HepG2 (cell line): Measurements from ENCODE around the gene CMIP. TPM values are rescaled to one million over a fixed set of nuclear protein-coding genes. Genes with fewer than 3 reads are reported as not detected.
A peak's percentile ranks its signal among the peaks of the same experiment; 100 is the strongest.

Experiments used
- CBFB ChIP-seq: sonication (generic); formaldehyde crosslinking; IDR thresholded peaks from 2 replicates; pipeline ENCODE4 v1.4.0; 2020; ENCODE audit warnings: missing genetic modification reagents
- HNRNPH1 ChIP-seq: fragments of 200-400 bp; formaldehyde crosslinking; optimal IDR thresholded peaks from 2 replicates; pipeline ENCODE3; 2017; ENCODE audit warnings: mild to moderate bottlenecking, low read depth, low read length
- RFXANK ChIP-seq: IDR thresholded peaks from 2 replicates; pipeline ENCODE4 v1.6.1; 2016
- ZNF251 ChIP-seq: sonication (generic); formaldehyde crosslinking; IDR thresholded peaks from 2 replicates; pipeline ENCODE4 v1.9.0; 2021; ENCODE audit warnings: mild to moderate bottlenecking, missing genetic modification reagents
- ZNF343 ChIP-seq: sonication (generic); formaldehyde crosslinking; IDR thresholded peaks from 2 replicates; pipeline ENCODE4 v1.4.0; 2020; ENCODE audit warnings: mild to moderate bottlenecking, missing genetic modification reagents
- ZNF552 ChIP-seq: sonication (generic); formaldehyde crosslinking; IDR thresholded peaks from 2 replicates; pipeline ENCODE4 v1.9.0; 2022; ENCODE audit warnings: missing genetic modification reagents, mild to moderate bottlenecking, borderline replicate concordance
- ZNF572 ChIP-seq: sonication (generic); formaldehyde crosslinking; IDR thresholded peaks from 2 replicates; pipeline ENCODE4 v1.5.1; 2020; ENCODE audit warnings: mild to moderate bottlenecking, missing genetic modification reagents
- ZNF615 ChIP-seq: sonication (generic); formaldehyde crosslinking; IDR thresholded peaks from 2 replicates; pipeline ENCODE4 v1.5.0; 2020; ENCODE audit warnings: mild to moderate bottlenecking, missing genetic modification reagents, borderline replicate concordance
- ZNF749 ChIP-seq: sonication (generic); formaldehyde crosslinking; IDR thresholded peaks from 2 replicates; pipeline ENCODE4 v1.8.0; 2022; ENCODE audit warnings: mild to moderate bottlenecking, missing genetic modification reagents, moderate library complexity, borderline replicate concordance
- ZNF768 ChIP-seq: sonication (generic); formaldehyde crosslinking; IDR thresholded peaks from 2 replicates; pipeline ENCODE4 v1.4.0; 2020; ENCODE audit warnings: missing genetic modification reagents
- polyA plus RNA-seq, 8 experiments: library from polyadenylated mRNA; depleted of rRNA in 3 of 8; stranded (reverse) in 7 of 8; unstranded in 1 of 8; fragments of >200 nt; fragmentation: Illumina TruSeq in 4 of 8; extraction: Trizol in 4 of 8; gene quantifications; 2 replicates each; pipeline versions ENCODE4 v1.2.1 to v1.2.3, GENCODE V29; 2011 to 2016; ENCODE audit warnings: low read depth in 4 of 8, missing spikeins in 1 of 8, mixed read lengths in 1 of 8; ENCODE audit not compliant: insufficient read depth in 1 of 8
- total RNA-seq, 5 experiments: library from RNA; depleted of rRNA; stranded (reverse); fragments of >200 nt; fragmentation: Illumina TruSeq; extraction: Trizol; gene quantifications; 2 replicates each; pipeline ENCODE4 v1.2.3, GENCODE V29; 2016; ENCODE audit warnings: low read depth in 1 of 5
- TF ChIP-seq, protein P1 (sequence below): IDR thresholded peaks from 2 replicates; pipeline ENCODE4 v1.6.1; 2012; ENCODE audit warnings: low read length, improper control_type of control experiment
- TF ChIP-seq, protein P2 (sequence below): sonication (generic); formaldehyde crosslinking; IDR thresholded peaks from 2 replicates; pipeline ENCODE4 v1.5.1; 2020; ENCODE audit warnings: mild to moderate bottlenecking, missing genetic modification reagents
- TF ChIP-seq, protein P3 (sequence below): sonication (generic); formaldehyde crosslinking; IDR thresholded peaks from 2 replicates; pipeline ENCODE4 v1.4.0; 2020; ENCODE audit warnings: low read depth, missing genetic modification reagents
- TF ChIP-seq, protein P4 (sequence below): sonication (generic); formaldehyde crosslinking; IDR thresholded peaks from 2 replicates; pipeline ENCODE4 v1.4.0; 2020; ENCODE audit warnings: missing genetic modification reagents
- TF ChIP-seq, protein P5 (sequence below): sonication (generic); formaldehyde crosslinking; IDR thresholded peaks from 2 replicates; pipeline ENCODE4 v1.8.0; 2022; ENCODE audit warnings: missing genetic modification reagents, mild to moderate bottlenecking, borderline replicate concordance

Gene CMIP
- total and polyA plus RNA-seq, 2 of the 13 experiments (the other 11 are each of a cell fraction or from before 2014, with no cell fraction given): 10.9 to 18.1 TPM

DNA sequence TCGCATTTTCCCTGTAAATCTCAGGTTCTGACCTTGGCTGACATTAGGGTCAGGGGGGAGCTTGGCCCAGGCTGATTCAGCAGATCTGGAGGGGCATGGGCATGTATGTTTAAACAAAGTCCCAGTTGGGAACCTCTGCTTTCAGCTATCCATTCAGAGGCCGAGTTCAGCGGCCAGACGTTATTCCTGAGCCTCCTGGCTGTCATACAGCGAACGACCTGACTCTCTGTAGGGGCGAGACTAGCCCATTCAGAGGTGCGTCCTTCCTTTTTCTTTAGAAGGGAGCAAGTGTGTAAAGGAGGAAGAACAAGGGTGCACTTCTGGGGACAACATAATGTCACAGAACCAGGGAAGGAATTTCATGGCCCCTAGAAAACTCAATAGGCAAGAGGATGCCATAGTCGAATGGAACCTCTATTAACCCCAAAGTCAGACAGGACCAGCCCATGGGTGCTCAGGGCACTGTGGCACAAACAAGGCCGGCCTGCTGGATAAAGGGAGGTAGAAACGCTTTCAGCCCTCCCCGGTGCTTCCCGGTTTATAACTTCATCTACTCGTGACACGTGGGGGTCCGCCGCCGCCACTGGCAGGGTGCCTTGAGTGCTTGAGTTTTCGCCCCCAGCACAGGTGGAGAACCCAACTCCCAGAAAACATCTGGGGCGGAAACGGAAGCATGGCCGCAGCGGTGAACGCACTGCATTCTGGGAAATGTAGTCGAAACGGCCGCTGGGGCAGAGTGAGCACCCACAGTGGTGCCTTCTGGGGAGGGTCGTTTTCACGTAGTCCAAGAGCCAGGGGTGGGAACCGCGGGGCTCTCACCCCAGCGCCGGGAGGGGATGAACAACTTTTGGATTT lies 301.3 kb downstream of the CMIP start (continued):
- TF ChIP-seq, protein P1, sequence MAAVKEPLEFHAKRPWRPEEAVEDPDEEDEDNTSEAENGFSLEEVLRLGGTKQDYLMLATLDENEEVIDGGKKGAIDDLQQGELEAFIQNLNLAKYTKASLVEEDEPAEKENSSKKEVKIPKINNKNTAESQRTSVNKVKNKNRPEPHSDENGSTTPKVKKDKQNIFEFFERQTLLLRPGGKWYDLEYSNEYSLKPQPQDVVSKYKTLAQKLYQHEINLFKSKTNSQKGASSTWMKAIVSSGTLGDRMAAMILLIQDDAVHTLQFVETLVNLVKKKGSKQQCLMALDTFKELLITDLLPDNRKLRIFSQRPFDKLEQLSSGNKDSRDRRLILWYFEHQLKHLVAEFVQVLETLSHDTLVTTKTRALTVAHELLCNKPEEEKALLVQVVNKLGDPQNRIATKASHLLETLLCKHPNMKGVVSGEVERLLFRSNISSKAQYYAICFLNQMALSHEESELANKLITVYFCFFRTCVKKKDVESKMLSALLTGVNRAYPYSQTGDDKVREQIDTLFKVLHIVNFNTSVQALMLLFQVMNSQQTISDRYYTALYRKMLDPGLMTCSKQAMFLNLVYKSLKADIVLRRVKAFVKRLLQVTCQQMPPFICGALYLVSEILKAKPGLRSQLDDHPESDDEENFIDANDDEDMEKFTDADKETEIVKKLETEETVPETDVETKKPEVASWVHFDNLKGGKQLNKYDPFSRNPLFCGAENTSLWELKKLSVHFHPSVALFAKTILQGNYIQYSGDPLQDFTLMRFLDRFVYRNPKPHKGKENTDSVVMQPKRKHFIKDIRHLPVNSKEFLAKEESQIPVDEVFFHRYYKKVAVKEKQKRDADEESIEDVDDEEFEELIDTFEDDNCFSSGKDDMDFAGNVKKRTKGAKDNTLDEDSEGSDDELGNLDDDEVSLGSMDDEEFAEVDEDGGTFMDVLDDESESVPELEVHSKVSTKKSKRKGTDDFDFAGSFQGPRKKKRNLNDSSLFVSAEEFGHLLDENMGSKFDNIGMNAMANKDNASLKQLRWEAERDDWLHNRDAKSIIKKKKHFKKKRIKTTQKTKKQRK: no peak
- TF ChIP-seq CBFB (CRISPR knock-in tag) (no peak), ZNF572 (CRISPR knock-in tag) (peak; percentile 84), ZNF251 (no peak), ZNF615 (CRISPR knock-in tag) (no peak), ZNF552 (CRISPR knock-in tag) (no peak), ZNF343 (CRISPR knock-in tag) (no peak), HNRNPH1 (no peak), RFXANK (CRISPR knock-in tag) (no peak), ZNF768 (CRISPR knock-in tag) (no peak), ZNF749 (CRISPR knock-in tag) (no peak)
- TF ChIP-seq, protein P2, sequence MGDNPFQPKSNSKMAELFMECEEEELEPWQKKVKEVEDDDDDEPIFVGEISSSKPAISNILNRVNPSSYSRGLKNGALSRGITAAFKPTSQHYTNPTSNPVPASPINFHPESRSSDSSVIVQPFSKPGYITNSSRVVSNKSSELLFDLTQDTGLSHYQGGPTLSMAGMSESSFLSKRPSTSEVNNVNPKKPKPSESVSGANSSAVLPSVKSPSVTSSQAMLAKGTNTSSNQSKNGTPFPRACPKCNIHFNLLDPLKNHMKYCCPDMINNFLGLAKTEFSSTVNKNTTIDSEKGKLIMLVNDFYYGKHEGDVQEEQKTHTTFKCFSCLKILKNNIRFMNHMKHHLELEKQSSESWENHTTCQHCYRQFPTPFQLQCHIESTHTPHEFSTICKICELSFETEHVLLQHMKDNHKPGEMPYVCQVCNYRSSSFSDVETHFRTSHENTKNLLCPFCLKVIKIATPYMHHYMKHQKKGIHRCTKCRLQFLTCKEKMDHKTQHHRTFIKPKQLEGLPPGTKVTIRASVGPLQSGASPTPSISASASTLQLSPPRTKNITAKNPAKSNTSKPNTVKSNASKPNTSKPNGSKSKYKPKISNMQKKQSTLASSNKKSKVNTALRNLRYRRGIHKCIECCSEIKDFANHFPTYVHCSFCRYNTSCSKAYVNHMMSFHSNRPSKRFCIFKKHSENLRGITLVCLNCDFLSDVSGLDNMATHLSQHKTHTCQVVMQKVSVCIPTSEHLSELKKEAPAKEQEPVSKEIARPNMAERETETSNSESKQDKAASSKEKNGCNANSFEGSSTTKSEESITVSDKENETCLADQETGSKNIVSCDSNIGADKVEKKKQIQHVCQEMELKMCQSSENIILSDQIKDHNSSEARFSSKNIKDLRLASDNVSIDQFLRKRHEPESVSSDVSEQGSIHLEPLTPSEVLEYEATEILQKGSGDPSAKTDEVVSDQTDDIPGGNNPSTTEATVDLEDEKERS (CRISPR knock-in tag): 0 out of 2 replicates have a peak, but pooled peaks have one; percentile 79
- TF ChIP-seq, protein P3, sequence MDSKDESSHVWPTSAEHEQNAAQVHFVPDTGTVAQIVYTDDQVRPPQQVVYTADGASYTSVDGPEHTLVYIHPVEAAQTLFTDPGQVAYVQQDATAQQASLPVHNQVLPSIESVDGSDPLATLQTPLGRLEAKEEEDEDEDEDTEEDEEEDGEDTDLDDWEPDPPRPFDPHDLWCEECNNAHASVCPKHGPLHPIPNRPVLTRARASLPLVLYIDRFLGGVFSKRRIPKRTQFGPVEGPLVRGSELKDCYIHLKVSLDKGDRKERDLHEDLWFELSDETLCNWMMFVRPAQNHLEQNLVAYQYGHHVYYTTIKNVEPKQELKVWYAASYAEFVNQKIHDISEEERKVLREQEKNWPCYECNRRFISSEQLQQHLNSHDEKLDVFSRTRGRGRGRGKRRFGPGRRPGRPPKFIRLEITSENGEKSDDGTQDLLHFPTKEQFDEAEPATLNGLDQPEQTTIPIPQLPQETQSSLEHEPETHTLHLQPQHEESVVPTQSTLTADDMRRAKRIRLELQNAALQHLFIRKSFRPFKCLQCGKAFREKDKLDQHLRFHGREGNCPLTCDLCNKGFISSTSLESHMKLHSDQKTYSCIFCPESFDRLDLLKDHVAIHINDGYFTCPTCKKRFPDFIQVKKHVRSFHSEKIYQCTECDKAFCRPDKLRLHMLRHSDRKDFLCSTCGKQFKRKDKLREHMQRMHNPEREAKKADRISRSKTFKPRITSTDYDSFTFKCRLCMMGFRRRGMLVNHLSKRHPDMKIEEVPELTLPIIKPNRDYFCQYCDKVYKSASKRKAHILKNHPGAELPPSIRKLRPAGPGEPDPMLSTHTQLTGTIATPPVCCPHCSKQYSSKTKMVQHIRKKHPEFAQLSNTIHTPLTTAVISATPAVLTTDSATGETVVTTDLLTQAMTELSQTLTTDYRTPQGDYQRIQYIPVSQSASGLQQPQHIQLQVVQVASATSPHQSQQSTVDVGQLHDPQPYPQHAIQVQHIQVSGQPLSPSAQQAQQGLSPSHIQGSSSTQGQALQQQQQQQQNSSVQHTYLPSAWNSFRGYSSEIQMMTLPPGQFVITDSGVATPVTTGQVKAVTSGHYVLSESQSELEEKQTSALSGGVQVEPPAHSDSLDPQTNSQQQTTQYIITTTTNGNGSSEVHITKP (CRISPR knock-in tag): no peak
- TF ChIP-seq, protein P4, sequence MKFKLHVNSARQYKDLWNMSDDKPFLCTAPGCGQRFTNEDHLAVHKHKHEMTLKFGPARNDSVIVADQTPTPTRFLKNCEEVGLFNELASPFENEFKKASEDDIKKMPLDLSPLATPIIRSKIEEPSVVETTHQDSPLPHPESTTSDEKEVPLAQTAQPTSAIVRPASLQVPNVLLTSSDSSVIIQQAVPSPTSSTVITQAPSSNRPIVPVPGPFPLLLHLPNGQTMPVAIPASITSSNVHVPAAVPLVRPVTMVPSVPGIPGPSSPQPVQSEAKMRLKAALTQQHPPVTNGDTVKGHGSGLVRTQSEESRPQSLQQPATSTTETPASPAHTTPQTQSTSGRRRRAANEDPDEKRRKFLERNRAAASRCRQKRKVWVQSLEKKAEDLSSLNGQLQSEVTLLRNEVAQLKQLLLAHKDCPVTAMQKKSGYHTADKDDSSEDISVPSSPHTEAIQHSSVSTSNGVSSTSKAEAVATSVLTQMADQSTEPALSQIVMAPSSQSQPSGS (CRISPR knock-in tag): no peak
- TF ChIP-seq, protein P5, sequence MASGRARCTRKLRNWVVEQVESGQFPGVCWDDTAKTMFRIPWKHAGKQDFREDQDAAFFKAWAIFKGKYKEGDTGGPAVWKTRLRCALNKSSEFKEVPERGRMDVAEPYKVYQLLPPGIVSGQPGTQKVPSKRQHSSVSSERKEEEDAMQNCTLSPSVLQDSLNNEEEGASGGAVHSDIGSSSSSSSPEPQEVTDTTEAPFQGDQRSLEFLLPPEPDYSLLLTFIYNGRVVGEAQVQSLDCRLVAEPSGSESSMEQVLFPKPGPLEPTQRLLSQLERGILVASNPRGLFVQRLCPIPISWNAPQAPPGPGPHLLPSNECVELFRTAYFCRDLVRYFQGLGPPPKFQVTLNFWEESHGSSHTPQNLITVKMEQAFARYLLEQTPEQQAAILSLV (CRISPR knock-in tag): no peak
